Spinal cord (tissue), 10 donors: Measurements from ENCODE around the gene SUN2. TPM values are rescaled to one million over a fixed set of nuclear protein-coding genes. Genes with fewer than 3 reads are reported as not detected.

Source experiments
- DNase-seq, 6 donors: peaks; one replicate each; pipeline versions ENCODE4 v3.0.0 to v3.0.0-alpha.2; 2013 to 2015; ENCODE audit warnings: low spot score in 6 of 6, low read depth in 4 of 6
- H3K27ac ChIP-seq: one replicate; pipeline ENCODE4 v1.5.1; 2013; ENCODE audit warnings: low read depth, low read length, control low read depth
- H3K27me3 ChIP-seq: one replicate; pipeline ENCODE4 v1.6.1; 2013; ENCODE audit warnings: low read length; ENCODE audit not compliant: control insufficient read depth, insufficient read depth
- H3K36me3 ChIP-seq: one replicate; pipeline ENCODE4 v1.6.1; 2013; ENCODE audit warnings: low read length; ENCODE audit not compliant: control insufficient read depth, insufficient read depth
- H3K4me1 ChIP-seq: one replicate; pipeline ENCODE4 v1.6.1; 2013; ENCODE audit warnings: low read length; ENCODE audit not compliant: control insufficient read depth, insufficient read depth
- H3K4me3 ChIP-seq: one replicate; pipeline ENCODE4 v1.5.1; 2013; ENCODE audit warnings: low read depth, low read length, control low read depth
- H3K9me3 ChIP-seq: one replicate; pipeline ENCODE4 v1.6.1; 2013; ENCODE audit warnings: low read length; ENCODE audit not compliant: control insufficient read depth, insufficient read depth
- WGBS: methylation state at CpG from one replicate; pipeline ENCODE4 v1.1.5; 2013; ENCODE audit warnings: missing lambda C conversion rate; ENCODE audit not compliant: insufficient coverage; 5-methylcytosine and 5-hydroxymethylcytosine counted together
- polyA plus RNA-seq, 2 donors: library from polyadenylated mRNA; unstranded; fragments of 120-200 nt; gene quantifications; one replicate each; pipeline ENCODE4 v1.2.1, GENCODE V29; 2013; ENCODE audit not compliant: insufficient read length in 2 of 2
- total RNA-seq, 2 donors: library from RNA; depleted of rRNA in 1 of 2; stranded (reverse); fragments of 120-200 nt in 1 of 2; fragments of >200 nt in 1 of 2; gene quantifications; one replicate each; pipeline versions ENCODE4 v1.2.3 to v1.2.4, GENCODE V29; 2013 to 2014
- donor health status: healthy.

Gene SUN2
- total and polyA plus RNA-seq, 4 donors: 33.2 to 66.9 (median 46.0) TPM

- Histone ChIP-seq H3K4me3 (no peak overlapping the region), H3K36me3 (peaks cover 65% of the 10 kb centered on the region), H3K27me3 (no peaks in the 10 kb centered on the region), H3K4me1 (peaks cover 5% of the 10 kb centered on the region), H3K27ac (no peak overlapping the region), H3K9me3 (no peaks in the 10 kb centered on the region)
- WGBS: 100% methylated on average over 2 of the region's 7 CpGs
- DNase-seq: no peak
These were observed 31.6 kb downstream of the SUN2 start for GRCh38 chr22:38724176-38724575.

- Histone ChIP-seq H3K36me3 (peaks cover 47% of the 10 kb centered on the region), H3K4me1 (no peaks in the 10 kb centered on the region), H3K9me3 (no peaks in the 10 kb centered on the region), H3K27ac (no peak overlapping the region), H3K27me3 (no peaks in the 10 kb centered on the region), H3K4me3 (no peak overlapping the region)
- DNase-seq: no peak
- 100% methylated on average over 5 of the region's 7 CpGs for WGBS
These were observed 34.2 kb downstream of the SUN2 start for GRCh38 chr22:38721551-38721950.

DNA sequence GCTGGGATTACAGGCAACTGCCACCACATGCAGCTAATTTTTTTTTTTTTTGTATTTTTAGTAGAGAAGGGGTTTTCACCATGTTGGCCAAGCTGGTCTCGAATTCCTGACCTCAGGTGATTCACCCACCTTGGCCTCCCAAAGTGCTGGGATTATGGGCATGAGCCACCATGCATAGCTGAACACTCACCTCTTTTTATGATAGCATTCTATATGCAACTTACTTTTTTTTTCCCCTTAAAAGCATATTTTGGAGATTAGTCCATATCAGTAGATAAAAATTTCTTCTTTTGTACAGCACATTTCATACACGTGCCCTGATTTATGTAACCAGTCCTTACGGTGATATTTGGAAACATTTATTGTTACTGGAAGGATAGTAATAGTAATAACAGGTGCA lies 35.4 kb downstream of the SUN2 start:
- Histone ChIP-seq H3K9me3 (no peaks in the 10 kb centered on the region), H3K27me3 (no peaks in the 10 kb centered on the region), H3K4me3 (no peak overlapping the region), H3K36me3 (peaks cover 47% of the 10 kb centered on the region), H3K4me1 (no peaks in the 10 kb centered on the region), H3K27ac (no peak overlapping the region)
- no peak for DNase-seq
- no CpG with 5 or more reads among the region's 3 CpGs for WGBS

- H3K4me1 ChIP-seq: no peaks in the 10 kb centered on the region
- no peak for DNase-seq
- no peaks in the 10 kb centered on the region for H3K9me3 ChIP-seq
- H3K27ac ChIP-seq: no peak overlapping the region
- H3K36me3 ChIP-seq: peaks cover 43% of the 10 kb centered on the region
- H3K4me3 ChIP-seq: no peak overlapping the region
- WGBS: 93% methylated on average over 5 of the region's 6 CpGs
- no peaks in the 10 kb centered on the region for H3K27me3 ChIP-seq
These were observed 36.6 kb downstream of the SUN2 start for GRCh38 chr22:38719196-38719595.

DNA sequence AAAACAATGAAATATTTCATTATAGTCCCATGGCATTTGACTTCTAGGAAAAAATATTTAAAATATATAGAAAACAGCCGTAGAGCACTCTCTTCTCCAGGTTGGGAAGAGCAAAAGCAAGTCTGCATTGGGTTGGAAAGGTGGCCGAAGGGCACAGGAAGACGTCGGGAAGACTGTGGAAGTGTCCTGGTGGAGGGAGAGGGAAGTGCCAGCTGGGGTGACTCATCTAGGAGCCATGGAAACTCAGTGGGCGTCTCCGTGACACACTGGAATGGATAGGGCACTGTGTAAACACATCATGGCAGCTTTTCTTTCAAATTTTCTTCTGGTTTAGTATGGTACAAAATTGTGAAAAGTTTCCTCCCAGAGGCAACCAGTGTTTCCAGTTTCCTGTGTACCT lies 37.4 kb downstream of the SUN2 start:
- Histone ChIP-seq H3K27me3 (no peaks in the 10 kb centered on the region), H3K27ac (no peak overlapping the region), H3K4me3 (no peak overlapping the region), H3K9me3 (no peaks in the 10 kb centered on the region), H3K36me3 (peaks cover 41% of the 10 kb centered on the region), H3K4me1 (no peaks in the 10 kb centered on the region)
- WGBS: 58% methylated on average over 5 of the region's 6 CpGs
- no peak for DNase-seq

DNA sequence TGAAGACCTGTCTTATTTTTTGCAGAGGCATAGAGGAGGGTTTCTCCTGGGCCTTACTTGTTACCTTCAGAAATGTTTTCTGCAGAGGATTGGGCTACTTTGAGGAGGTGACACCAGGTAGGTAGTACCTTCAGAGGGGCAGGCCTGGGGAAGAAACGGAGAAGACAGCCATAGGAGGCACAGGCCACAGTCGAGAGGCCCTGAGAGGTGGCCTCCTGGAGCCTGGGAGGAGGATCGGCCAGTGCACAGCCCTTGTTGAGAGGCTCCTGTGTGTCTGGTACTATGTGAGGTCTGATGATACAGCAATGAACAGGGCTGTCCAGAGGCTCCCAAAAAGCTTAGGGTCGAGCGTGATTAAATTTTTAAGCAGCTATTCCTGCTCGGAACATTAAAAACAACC lies 38.6 kb downstream of the SUN2 start:
- no peak for DNase-seq
- no peak overlapping the region for H3K27ac ChIP-seq
- H3K4me3 ChIP-seq: no peak overlapping the region
- H3K9me3 ChIP-seq: no peaks in the 10 kb centered on the region
- H3K36me3 ChIP-seq: peaks cover 34% of the 10 kb centered on the region
- H3K4me1 ChIP-seq: no peaks in the 10 kb centered on the region
- 93% methylated on average over 3 of the region's 6 CpGs for WGBS
- H3K27me3 ChIP-seq: no peaks in the 10 kb centered on the region

DNA sequence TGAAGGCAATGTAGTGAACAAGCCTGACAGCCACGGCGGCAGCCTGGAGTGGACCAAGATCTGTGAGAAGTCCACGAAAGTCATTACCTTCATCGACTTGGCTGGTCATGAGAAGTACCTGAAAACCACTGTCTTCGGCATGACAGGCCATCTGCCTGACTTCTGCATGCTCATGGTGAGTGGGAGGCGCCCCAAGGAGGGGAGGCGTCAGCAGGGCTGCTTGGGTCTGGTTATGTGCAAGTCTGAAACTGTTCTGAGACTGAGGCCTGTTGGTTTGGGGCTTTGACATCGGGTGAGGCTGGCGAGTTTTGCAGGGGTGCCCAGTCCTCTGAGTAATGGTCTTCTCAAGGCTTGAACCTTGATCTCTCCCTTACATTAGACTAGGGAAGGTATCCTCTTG lies 39.0 kb downstream of the SUN2 start:
- 96% methylated on average over 7 of the region's 9 CpGs for WGBS
- no peak for DNase-seq
- H3K4me1 ChIP-seq: no peaks in the 10 kb centered on the region
- H3K27ac ChIP-seq: no peak overlapping the region
- no peaks in the 10 kb centered on the region for H3K9me3 ChIP-seq
- H3K27me3 ChIP-seq: no peaks in the 10 kb centered on the region
- H3K36me3 ChIP-seq: peaks cover 36% of the 10 kb centered on the region
- H3K4me3 ChIP-seq: no peak overlapping the region

DNA sequence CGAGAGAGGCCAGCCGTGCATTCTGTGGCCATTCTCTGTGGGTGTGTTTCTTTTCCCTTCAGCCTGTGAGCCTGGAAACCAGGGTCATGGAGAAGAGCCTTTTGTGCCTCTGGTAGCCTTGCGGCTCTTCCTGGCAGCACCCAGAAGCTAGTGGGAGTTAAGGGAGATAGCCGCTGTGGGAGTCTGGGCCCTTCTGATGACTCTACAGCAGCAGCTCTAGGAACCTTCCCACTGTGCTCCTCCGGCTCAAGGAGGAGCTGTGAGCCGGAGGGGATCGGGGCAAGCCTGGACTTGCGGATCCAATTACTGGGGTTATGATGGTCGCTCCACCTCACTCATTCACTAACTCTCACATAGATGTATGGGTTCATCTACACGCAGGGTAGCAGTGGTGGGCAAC lies 39.5 kb downstream of the SUN2 start:
- Histone ChIP-seq H3K27ac (no peak overlapping the region), H3K27me3 (no peaks in the 10 kb centered on the region), H3K4me1 (no peaks in the 10 kb centered on the region), H3K36me3 (peaks cover 31% of the 10 kb centered on the region), H3K9me3 (no peaks in the 10 kb centered on the region), H3K4me3 (no peak overlapping the region)
- 93% methylated on average over 6 of the region's 10 CpGs for WGBS
- DNase-seq: no peak

- 95% methylated on average over 15 of the region's 15 CpGs for WGBS
- no peaks in the 10 kb centered on the region for H3K27me3 ChIP-seq
- H3K4me3 ChIP-seq: no peak overlapping the region
- H3K36me3 ChIP-seq: peaks cover 27% of the 10 kb centered on the region
- no peak for DNase-seq
- no peak overlapping the region for H3K27ac ChIP-seq
- H3K9me3 ChIP-seq: no peaks in the 10 kb centered on the region
- H3K4me1 ChIP-seq: no peaks in the 10 kb centered on the region
These were observed 39.9 kb downstream of the SUN2 start for GRCh38 chr22:38715852-38716251.

- no peaks in the 10 kb centered on the region for H3K4me1 ChIP-seq
- no peaks in the 10 kb centered on the region for H3K9me3 ChIP-seq
- no peak for DNase-seq
- no peaks in the 10 kb centered on the region for H3K27me3 ChIP-seq
- no peak overlapping the region for H3K4me3 ChIP-seq
- peaks cover 24% of the 10 kb centered on the region for H3K36me3 ChIP-seq
- WGBS: 88% methylated on average over 9 of the region's 9 CpGs
- H3K27ac ChIP-seq: no peak overlapping the region
These were observed 40.5 kb downstream of the SUN2 start for GRCh38 chr22:38715176-38715764.
